Measurements from ENCODE around the gene ATP5ME.

Gene ATP5ME

DNA sequence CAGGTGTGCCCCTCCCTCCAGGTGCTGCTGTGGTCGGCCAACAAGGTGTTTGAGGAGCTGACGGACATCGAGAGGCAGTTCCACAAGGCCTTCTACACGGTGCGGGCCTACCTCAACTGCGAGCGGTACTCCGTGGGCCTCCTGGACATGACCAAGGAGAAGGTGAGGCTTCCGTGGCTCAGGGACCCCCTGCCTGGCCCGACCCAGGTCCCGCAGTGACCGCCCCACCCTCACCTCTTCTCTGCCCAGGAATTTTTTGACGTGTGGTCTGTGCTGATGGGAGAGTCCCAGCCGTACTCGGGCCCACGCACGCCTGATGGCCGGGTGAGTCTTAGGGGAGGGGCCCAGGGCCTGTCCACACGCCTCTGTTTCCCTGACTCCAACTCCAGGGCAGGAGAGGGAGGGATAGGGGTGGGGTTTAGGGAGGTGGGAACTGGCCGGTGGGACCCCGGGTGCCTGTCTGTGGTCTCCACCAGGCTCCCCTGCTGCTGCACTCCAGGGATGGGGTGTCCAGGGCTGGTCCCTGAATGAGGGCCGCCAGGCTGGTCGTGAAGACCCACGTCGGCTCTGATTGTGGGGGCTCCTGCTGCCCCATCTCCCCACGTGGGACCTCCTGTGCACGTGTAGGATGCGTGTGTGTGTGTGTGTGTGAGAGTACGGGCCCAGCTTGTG is 20.1 kb downstream of the ATP5ME start:
- H3K4me3 ChIP-seq (ENCODE audit: low read depth, low read length) = no peak overlapping the region
- TF ChIP-seq, protein P1, sequence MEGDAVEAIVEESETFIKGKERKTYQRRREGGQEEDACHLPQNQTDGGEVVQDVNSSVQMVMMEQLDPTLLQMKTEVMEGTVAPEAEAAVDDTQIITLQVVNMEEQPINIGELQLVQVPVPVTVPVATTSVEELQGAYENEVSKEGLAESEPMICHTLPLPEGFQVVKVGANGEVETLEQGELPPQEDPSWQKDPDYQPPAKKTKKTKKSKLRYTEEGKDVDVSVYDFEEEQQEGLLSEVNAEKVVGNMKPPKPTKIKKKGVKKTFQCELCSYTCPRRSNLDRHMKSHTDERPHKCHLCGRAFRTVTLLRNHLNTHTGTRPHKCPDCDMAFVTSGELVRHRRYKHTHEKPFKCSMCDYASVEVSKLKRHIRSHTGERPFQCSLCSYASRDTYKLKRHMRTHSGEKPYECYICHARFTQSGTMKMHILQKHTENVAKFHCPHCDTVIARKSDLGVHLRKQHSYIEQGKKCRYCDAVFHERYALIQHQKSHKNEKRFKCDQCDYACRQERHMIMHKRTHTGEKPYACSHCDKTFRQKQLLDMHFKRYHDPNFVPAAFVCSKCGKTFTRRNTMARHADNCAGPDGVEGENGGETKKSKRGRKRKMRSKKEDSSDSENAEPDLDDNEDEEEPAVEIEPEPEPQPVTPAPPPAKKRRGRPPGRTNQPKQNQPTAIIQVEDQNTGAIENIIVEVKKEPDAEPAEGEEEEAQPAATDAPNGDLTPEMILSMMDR (IDR thresholded peaks at IDR 0.05; ENCODE audit: low read depth, low read length) = no peak

- TF ChIP-seq, protein P1 (IDR thresholded peaks at IDR 0.05; ENCODE audit: low read depth, low read length) = no peak
- H3K4me3 ChIP-seq (ENCODE audit: low read depth, low read length) = no peak overlapping the region
These were observed 20.8 kb downstream of the ATP5ME start for GRCh38 chr4:653080-653821.

- TF ChIP-seq, protein P1 (IDR thresholded peaks at IDR 0.05; ENCODE audit: low read depth, low read length) = no peak
- H3K4me3 ChIP-seq (ENCODE audit: low read depth, low read length) = no peak overlapping the region
These were observed 22.0 kb downstream of the ATP5ME start for GRCh38 chr4:651884-652642.

DNA sequence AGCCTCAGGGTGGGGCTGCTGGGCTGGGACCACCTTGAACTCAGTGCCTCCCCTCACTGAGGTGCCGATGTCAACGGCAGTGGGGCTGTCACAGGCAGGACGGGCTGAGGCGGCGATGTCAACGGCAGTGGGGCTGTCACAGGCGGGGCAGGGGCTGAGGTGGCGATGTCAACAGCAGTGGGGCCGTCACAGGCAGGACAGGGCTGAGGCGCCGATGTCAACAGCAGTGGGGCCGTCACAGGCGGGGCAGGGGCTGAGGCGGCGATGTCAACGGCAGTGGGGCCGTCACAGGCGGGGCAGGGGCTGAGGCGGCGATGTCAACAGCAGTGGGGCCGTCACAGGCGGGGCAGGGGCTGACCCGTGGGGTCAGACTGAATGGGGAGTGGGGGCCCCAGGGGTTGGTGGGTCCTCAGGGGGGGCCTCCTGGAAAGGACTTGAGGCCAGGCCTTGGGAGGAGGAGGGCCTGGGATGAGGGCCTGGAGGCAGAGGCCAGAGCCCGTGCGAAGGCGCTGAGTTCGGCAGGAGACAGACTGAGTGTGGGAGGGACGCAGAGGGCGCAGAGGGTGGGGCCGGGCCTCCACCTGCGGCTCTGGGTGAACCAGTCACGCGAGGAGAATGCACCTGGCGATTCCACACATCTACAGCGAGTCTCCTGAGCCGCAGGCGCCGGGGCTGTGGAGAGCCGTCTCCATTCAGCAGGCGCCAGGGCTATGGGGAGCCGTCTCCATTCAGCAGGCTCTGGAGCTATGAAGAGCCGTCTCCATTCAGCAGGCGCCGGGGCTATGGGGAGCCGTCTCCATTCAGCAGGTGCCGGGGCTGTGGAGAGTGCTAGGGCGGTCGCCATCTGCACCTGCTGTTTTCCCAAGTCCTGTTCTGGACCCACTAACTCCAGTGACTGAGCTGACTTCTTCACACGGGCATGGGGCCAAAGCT is 22.9 kb downstream of the ATP5ME start:
- TF ChIP-seq, protein P1 (IDR thresholded peaks at IDR 0.05; ENCODE audit: low read depth, low read length) = no peak

DNA sequence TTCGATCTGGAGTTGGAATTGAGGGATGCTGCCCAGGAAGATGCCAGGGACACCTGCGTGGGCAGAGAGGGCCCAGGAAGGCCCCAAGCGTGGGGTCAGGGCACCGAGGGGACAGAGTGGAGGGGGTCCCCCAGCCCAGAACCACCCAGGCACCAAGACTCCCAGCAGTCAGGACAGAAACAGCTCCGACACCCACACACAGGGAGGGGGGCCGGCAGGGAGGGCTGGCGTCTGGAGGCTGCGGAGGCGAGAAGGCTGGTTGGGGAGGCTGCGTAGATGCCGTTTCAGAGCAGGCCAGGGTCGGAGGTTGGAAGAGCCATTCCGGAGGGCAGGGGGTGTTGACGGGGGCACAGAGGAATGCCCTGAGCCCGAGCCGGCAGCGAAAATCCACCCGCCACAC is 23.6 kb downstream of the ATP5ME start:
- H3K4me3 ChIP-seq (ENCODE audit: low read depth, low read length) = no peak overlapping the region
- TF ChIP-seq, protein P1 (IDR thresholded peaks at IDR 0.05; ENCODE audit: low read depth, low read length) = no peak

More for the DNA sequence above, 22.9 kb downstream of the ATP5ME start:
- no peak overlapping the region for H3K4me3 ChIP-seq (ENCODE audit: low read depth, low read length)

DNA sequence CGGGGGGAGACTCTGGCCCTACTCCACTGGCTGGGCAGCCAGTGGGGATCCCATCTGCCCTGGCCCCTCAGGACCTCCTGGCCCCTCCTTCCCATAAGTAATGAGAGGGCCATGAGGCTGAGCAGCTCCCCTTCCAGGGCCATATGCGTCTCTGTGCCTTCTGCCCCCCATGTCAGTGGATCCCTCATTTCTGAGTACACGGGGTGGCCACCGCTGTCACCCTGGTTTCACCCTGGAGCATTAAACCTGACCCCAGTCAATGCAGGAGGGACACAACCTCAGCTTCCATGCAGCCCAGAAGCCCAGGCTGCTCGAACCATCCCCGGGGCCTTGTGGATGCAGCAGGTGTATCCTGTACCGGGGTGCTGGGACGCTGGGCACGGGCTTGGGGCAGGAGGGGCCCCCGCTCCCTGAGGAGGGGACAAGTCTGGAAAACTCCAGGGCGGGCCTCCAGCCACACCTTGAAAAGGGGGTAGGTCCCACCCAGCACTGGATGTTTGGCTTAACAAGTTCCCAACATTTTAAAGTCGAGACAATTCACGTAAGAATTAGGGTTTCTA is 24.2 kb downstream of the ATP5ME start:
- TF ChIP-seq, protein P1 (IDR thresholded peaks at IDR 0.05; ENCODE audit: low read depth, low read length) = no peak
- no peak overlapping the region for H3K4me3 ChIP-seq (ENCODE audit: low read depth, low read length)
